Endothelial cell (in vitro differentiated cells): ENCODE measurements around the gene ZBTB4. TPM values are rescaled to one million over a fixed set of nuclear protein-coding genes. Genes with fewer than 3 reads are reported as not detected.

Experiments
- DNase-seq: peaks from one replicate; pipeline ENCODE4 v3.0.0; 2021; ENCODE audit warnings: low spot score
- H3K27ac Mint-ChIP-seq: one replicate; pipeline ENCODE4 v1.8.0; 2021; ENCODE audit warnings: mixed read lengths, inconsistent platforms; ENCODE audit not compliant: unreplicated experiment
- H3K27me3 Mint-ChIP-seq: one replicate; pipeline ENCODE4 v1.8.0; 2021; ENCODE audit warnings: mild to moderate bottlenecking, moderate library complexity, mixed read lengths, inconsistent platforms; ENCODE audit not compliant: unreplicated experiment
- H3K36me3 Mint-ChIP-seq: one replicate; pipeline ENCODE4 v1.8.0; 2021; ENCODE audit warnings: mild to moderate bottlenecking, low read depth, mixed read lengths, inconsistent platforms; ENCODE audit not compliant: unreplicated experiment
- H3K4me1 Mint-ChIP-seq: one replicate; pipeline ENCODE4 v1.8.0; 2021; ENCODE audit warnings: mild to moderate bottlenecking, mixed read lengths, inconsistent platforms; ENCODE audit not compliant: unreplicated experiment
- H3K4me3 Mint-ChIP-seq: one replicate; pipeline ENCODE4 v1.8.0; 2021; ENCODE audit warnings: mild to moderate bottlenecking, mixed read lengths, inconsistent platforms; ENCODE audit not compliant: unreplicated experiment
- H3K9me3 Mint-ChIP-seq: one replicate; pipeline ENCODE4 v1.8.0; 2021; ENCODE audit warnings: mixed read lengths, inconsistent platforms; ENCODE audit not compliant: unreplicated experiment
- total RNA-seq: library from RNA; stranded (reverse); fragmentation: NEBNext Ultra II Directional; extraction: Animal tissue kit (Norgen Biotek cat#: 25700); gene quantifications from one replicate; pipeline ENCODE4 v1.2.1, GENCODE V29; 2021; ENCODE audit not compliant: unreplicated experiment
- TF ChIP-seq, protein P1 (sequence below): fragments of 200-600 bp; sonication (generic); IDR thresholded peaks from one replicate; pipeline ENCODE4 v1.5.0; 2021; ENCODE audit warnings: antibody characterized with exemption; ENCODE audit not compliant: unreplicated experiment

ZBTB4 gene
- total RNA-seq, 1 donor from 2014 or later, result 21.5 TPM

DNA sequence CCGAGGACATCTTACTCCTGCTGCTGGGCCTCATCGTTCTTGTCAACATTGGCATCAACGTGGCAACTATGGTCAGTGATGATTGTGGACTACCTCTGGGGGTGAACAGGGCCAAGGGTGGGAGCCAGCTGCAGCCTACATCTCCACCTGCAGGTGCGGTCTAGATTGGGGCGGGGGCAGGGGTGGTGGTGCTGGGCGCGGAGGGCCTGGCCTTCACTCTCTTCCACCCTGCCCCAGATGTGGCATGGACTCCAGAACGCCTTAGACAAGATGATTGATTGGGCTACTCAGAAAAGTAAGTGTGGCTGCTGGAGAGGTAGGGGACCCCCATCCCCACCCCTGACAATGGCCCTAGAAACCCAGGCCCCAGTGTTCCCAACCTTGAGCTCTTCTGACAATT lies 53.7 kb downstream of the ZBTB4 start:
- no peaks in the 10 kb centered on the region for H3K4me1 Mint-ChIP-seq
- H3K27me3 Mint-ChIP-seq, result peaks cover 9% of the 10 kb centered on the region
- DNase-seq, result no peak
- H3K36me3 Mint-ChIP-seq, result no peaks in the 10 kb centered on the region
- no peaks in the 10 kb centered on the region for H3K9me3 Mint-ChIP-seq
- TF ChIP-seq, protein P1, sequence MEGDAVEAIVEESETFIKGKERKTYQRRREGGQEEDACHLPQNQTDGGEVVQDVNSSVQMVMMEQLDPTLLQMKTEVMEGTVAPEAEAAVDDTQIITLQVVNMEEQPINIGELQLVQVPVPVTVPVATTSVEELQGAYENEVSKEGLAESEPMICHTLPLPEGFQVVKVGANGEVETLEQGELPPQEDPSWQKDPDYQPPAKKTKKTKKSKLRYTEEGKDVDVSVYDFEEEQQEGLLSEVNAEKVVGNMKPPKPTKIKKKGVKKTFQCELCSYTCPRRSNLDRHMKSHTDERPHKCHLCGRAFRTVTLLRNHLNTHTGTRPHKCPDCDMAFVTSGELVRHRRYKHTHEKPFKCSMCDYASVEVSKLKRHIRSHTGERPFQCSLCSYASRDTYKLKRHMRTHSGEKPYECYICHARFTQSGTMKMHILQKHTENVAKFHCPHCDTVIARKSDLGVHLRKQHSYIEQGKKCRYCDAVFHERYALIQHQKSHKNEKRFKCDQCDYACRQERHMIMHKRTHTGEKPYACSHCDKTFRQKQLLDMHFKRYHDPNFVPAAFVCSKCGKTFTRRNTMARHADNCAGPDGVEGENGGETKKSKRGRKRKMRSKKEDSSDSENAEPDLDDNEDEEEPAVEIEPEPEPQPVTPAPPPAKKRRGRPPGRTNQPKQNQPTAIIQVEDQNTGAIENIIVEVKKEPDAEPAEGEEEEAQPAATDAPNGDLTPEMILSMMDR, result no peak
- H3K4me3 Mint-ChIP-seq, result no peak overlapping the region
- no peak overlapping the region for H3K27ac Mint-ChIP-seq

DNA sequence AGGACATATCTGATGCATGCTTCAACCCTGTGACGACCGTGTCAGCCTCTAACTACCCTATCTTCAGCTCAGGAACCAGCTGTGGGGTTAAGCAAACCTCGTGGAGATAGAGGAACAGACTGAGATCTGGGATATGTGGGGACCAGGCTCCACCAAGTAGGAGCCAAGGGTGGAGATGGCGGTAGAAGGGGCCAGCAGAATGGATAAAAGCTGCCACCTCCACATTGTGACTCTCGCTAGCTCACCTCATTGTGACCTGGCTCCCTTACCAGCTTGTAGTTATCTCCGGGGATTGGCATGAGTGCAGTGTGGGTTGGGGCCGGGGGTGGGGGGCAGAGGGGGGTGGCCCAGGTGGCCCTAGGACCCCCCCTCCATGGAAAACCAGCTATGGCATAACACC lies 54.1 kb downstream of the ZBTB4 start, which contains the start of gene SPEM2:
TSS of gene SPEM2 (plus strand) at position 301 of the 400 bp plus-strand sequence. CDS start at position 374, 73 bp downstream.
- no peak within 1 kb of the TSS for H3K27ac Mint-ChIP-seq
- H3K36me3 Mint-ChIP-seq, result no peaks in the 10 kb centered on the region
- no peak for DNase-seq
- peaks cover 9% of the 10 kb centered on the region for H3K27me3 Mint-ChIP-seq
- H3K9me3 Mint-ChIP-seq, result no peaks in the 10 kb centered on the region
- no peaks in the 10 kb centered on the region for H3K4me1 Mint-ChIP-seq
- no peak within 1 kb of the TSS for H3K4me3 Mint-ChIP-seq
- TF ChIP-seq, protein P1, result no peak

DNA sequence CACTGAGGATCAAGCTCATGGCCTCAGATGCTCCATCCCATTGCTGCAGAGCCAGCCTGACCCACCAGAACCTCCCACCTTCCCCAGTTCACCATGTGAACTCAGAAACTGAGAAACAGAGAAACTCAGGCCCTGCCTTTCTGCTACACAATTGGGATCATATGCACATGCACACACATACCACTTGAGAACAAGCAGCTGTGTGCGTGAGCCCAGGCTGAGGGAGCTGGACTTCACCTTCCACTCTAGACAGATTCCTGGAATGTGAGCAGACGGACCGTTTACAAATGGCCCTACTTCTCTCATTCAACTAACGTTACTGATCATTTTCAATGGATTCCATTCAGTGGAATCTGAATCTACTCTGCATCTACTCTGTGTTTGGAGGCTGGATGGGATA lies 55.8 kb downstream of the ZBTB4 start:
- H3K4me1 Mint-ChIP-seq, result peaks cover 8% of the 10 kb centered on the region
- no peak for DNase-seq
- H3K36me3 Mint-ChIP-seq, result no peaks in the 10 kb centered on the region
- H3K4me3 Mint-ChIP-seq, result peak overlapping the region; percentile 28
- H3K27ac Mint-ChIP-seq, result no peak overlapping the region
- no peaks in the 10 kb centered on the region for H3K9me3 Mint-ChIP-seq
- H3K27me3 Mint-ChIP-seq, result peaks cover 9% of the 10 kb centered on the region
- TF ChIP-seq, protein P1, result no peak

DNA sequence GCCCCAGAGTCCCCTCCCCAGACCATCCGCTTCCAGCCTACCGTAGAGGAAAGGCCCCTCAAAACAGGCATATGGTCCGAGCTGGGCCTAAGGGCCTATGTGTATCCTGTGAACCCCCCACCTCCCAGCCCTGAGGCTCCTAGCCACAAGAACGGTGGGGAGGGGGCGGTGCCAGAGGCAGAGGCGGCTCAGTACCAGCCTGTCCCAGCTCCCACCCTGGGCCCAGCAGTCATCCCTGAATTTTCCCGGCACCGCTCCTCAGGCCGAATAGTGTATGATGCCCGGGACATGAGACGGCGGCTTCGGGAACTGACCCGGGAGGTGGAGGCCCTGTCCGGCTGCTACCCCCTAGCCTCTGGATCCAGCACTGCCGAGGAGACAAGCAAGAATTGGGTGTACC lies 58.2 kb downstream of the ZBTB4 start:
- Mint-ChIP-seq H3K36me3 (peaks cover 10% of the 10 kb centered on the region), H3K9me3 (no peaks in the 10 kb centered on the region), H3K4me1 (peaks cover 8% of the 10 kb centered on the region), H3K27me3 (peaks cover 9% of the 10 kb centered on the region), H3K4me3 (no peak overlapping the region), H3K27ac (no peak overlapping the region)
- TF ChIP-seq, protein P1, result no peak
- no peak for DNase-seq

DNA sequence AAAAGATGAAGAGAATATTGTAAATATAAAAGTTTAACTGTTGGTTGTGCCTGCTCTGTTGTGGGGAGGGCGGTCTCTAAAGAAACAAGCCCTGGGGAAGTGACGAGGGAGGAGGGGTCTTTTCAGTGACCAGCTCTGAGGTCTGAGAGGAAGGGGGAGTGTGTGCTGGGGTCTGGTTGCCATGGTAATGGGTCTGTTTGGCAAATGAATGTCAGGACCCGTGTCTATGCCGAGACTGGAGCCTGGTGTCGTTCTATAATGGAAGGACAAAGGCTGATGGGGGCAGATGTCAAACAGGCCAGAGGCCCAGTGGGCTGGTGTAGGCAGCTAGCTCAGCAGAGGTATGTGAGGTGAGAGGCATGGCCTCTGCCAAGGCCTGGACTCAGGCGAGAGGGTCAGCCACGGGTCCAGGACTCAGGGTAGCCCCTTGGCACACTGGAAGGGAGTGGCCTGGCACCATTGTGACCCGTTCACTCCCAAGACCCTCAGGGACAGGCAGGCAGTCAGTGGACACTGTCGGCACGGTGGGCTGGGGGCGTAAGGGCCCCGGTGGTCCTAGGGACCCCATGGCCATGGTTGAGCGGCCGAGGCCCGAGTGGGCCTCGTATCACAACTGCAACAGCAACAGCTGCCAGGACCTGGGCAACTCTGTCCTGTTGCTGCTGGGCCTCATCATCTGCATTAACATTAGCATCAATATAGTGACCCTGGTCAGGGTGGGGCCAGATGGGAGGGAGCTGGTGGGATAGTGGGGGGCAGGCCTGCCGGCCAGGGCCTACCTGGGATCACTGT lies 59.4 kb downstream of the ZBTB4 start, which contains the start of gene SPEM1:
TSS of gene SPEM1 (plus strand) at position 506 of the 792 bp plus-strand sequence. CDS start at position 567, 61 bp downstream.
- Mint-ChIP-seq H3K27me3 (peaks cover 7% of the 10 kb centered on the region), H3K4me1 (peaks cover 8% of the 10 kb centered on the region), H3K27ac (peak within 1 kb of the TSS; percentile 70), H3K36me3 (peaks cover 20% of the 10 kb centered on the region), H3K9me3 (no peaks in the 10 kb centered on the region), H3K4me3 (no peak within 1 kb of the TSS)
- TF ChIP-seq, protein P1, result no peak
- no peak for DNase-seq
